Stimulated activated naive CD8-positive, alpha-beta T cell treated with anti-CD3 and anti-CD28 coated beads, Interleukin-15, amount 100 ng/mL, for 72 hours (primary cell): ENCODE measurements around the gene TTLL11.

ENCODE experiments used
- ATAC-seq: fragments of 150-1000 bp; cut with Tn5 transposase; 2 replicates; pipeline ENCODE4 v1.10.0; 2021; ENCODE audit warnings: mild to moderate bottlenecking, moderate library complexity
- DNase-seq, 2 donors: peaks; one replicate each; pipeline ENCODE4 v3.0.0; 2021 to 2022
- H3K27ac Mint-ChIP-seq, 2 donors: one replicate each; pipeline ENCODE4 v1.8.0; 2022; ENCODE audit warnings: mild to moderate bottlenecking in 2 of 2, mixed read lengths in 2 of 2, moderate library complexity in 2 of 2
- H3K27me3 Mint-ChIP-seq: one replicate; pipeline ENCODE4 v1.8.0; 2022; ENCODE audit warnings: mixed read lengths
- H3K4me1 Mint-ChIP-seq: one replicate; pipeline ENCODE4 v1.8.0; 2022; ENCODE audit warnings: mild to moderate bottlenecking, mixed read lengths
- H3K4me3 Mint-ChIP-seq, 2 donors: one replicate each; pipeline ENCODE4 v1.8.0; 2022; ENCODE audit warnings: mild to moderate bottlenecking in 2 of 2, mixed read lengths in 2 of 2, moderate library complexity in 1 of 2
- H3K9me3 Mint-ChIP-seq, 2 donors: one replicate each; pipeline ENCODE4 v1.8.0; 2022; ENCODE audit warnings: mixed read lengths in 2 of 2

TTLL11 gene

DNA sequence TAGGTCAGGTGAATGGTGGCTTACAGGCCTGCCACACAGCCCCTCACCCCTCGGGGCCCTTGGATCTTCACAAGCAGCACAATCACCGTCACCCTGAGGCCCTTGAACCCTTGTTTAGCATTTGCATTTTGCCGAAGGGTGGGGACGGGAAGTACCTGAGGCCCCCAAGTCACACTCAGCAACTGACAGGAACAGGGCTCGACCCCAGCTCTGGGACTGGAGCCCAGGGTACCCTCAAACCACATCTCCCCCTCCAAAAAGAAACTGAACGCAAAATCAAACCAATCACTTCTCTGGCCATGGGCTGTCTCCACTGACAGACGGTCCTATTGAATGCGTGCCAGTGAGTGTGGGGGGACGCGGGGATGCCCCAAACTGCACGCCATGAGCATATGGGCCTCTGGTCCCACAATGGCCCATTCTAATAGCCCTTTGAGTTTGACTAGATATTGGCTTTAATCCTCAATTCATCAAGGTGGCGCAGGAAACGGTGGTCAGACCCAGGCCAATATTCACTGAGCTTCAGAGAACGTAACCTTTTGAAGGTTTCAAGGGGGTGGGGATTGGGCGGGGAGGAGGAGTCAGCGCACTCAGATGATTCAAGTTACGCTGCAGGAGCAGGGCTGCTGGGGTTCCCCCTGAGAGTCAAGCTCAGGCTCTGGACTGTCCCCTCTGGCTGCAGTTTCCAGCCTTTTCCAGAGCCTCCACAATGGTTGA, 265.7 kb downstream of the TTLL11 start:
- DNase-seq (no peak), ATAC-seq (no peak)
- Mint-ChIP-seq H3K4me1 (no peaks in the 10 kb centered on the region), H3K9me3 (no peaks in the 10 kb centered on the region), H3K4me3 (no peak overlapping the region), H3K27ac (no peak overlapping the region), H3K27me3 (no peaks in the 10 kb centered on the region)

DNA sequence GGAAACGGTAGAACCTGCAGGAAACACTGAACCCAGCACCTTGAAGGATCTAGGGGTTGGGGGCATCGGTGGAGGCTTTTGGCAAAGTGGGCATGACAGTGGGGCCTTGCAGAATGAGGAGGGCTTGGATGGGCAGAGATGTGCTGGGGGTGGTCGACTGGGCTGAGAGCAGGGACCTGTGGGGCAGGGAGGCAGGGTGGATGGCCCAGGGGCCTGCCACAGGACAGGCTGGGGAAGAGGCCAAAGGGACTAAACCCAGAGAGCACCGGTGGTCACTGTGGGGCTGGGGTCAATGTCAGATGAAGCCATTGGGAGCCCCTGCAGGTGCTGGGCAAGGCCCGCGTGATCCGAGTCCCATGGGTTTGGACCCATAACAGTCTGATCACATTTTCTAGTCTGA, 266.4 kb downstream of the TTLL11 start:
- no peak for DNase-seq
- no peak for ATAC-seq
- no peak overlapping the region for H3K27ac Mint-ChIP-seq
- no peak overlapping the region for H3K4me3 Mint-ChIP-seq
- no peaks in the 10 kb centered on the region for H3K27me3 Mint-ChIP-seq
- no peaks in the 10 kb centered on the region for H3K9me3 Mint-ChIP-seq
- H3K4me1 Mint-ChIP-seq, result no peaks in the 10 kb centered on the region

DNA sequence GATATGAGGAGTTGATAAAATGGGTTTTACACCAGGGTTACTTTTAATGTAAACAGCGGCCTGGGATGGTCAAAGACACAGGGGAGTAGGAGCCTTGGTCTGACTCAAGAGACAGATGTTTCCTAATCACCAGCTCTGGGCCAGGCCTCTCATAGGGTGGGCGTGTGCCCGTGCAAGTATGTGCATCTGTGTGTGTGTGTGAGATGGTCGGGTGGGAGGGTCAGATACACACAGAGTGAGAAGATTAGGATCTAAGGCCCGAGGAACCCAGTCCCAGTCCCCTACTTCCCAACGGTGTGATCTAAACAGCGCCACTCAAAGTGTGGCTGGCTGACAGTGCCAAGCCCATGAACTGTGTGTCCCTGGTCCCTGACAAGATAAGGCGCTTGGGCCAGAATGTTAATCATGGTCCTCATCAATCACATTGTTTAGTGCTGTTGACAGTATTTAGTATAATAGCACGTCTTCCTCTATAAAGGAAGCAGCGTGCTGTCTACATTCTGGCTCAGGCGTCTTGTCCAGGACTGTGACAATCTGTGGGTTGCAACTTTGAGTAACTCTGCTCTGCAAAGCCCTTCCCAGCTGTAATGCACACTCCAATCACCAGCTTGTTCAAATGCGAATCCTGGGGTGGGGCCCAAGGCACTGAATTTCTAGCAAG, 267.9 kb downstream of the TTLL11 start:
- H3K4me3 Mint-ChIP-seq, result no peak overlapping the region
- DNase-seq (no peak), ATAC-seq (no peak)
- H3K4me1 Mint-ChIP-seq, result no peaks in the 10 kb centered on the region
- H3K27me3 Mint-ChIP-seq, result no peaks in the 10 kb centered on the region
- H3K9me3 Mint-ChIP-seq, result no peaks in the 10 kb centered on the region
- no peak overlapping the region for H3K27ac Mint-ChIP-seq

DNA sequence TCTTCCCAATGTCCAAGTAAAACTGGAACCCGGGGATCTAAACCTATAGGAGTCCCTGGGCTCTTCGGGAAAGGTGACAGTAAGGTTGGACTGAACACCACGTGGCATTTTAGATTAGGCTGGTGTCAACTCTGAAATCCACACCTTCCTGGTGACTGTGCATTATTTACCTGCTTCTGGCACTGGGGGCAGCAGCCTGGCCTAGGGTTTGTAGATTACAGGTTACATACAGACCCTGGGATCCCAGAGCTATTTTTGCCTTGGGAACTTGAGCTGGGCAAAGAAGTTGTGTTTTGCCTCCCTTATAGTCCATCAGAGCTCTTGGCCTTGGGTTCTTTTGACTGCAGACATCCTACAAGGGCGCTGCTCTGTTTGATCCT, 268.5 kb downstream of the TTLL11 start:
- H3K9me3 Mint-ChIP-seq, result no peaks in the 10 kb centered on the region
- H3K4me3 Mint-ChIP-seq, result no peak overlapping the region
- H3K4me1 Mint-ChIP-seq, result no peaks in the 10 kb centered on the region
- H3K27me3 Mint-ChIP-seq, result no peaks in the 10 kb centered on the region
- H3K27ac Mint-ChIP-seq, result no peak overlapping the region
- DNase-seq (no peak), ATAC-seq (no peak)

DNA sequence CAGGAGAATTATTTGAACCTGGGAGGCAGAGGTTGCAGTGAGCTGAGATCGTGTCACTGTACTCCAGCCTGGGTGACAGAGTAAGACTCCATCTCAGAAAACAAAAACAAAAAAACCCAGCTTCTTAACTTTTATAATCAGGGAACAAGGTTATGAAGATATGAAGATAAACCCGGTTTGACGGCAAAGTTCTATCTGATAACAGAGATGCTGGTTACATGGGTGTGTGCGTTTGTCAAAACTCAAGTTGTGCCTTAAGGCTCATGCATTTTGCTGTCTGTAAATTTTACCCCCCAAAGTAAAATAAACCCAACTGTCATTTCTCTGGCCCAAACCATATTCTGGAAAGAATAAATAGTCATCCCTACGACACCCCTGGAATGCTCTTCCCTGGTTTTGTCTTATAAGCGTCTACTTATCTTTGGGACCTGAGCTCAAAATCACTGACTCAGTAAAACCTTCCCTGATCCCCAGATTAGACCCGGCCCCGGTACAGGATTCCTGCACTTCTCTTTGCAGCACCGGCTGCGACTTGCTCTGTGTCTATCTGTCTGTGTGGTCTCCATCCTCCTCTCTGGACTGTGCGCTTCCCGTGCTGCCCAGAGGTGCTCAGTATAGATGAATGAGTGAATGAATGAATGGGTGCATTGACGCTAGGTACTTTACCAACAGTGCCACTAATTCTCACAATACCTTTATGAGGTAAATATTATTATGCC, 269.5 kb downstream of the TTLL11 start:
- H3K4me3 Mint-ChIP-seq, result no peak overlapping the region
- no peak for DNase-seq
- ATAC-seq, result no peak

DNA sequence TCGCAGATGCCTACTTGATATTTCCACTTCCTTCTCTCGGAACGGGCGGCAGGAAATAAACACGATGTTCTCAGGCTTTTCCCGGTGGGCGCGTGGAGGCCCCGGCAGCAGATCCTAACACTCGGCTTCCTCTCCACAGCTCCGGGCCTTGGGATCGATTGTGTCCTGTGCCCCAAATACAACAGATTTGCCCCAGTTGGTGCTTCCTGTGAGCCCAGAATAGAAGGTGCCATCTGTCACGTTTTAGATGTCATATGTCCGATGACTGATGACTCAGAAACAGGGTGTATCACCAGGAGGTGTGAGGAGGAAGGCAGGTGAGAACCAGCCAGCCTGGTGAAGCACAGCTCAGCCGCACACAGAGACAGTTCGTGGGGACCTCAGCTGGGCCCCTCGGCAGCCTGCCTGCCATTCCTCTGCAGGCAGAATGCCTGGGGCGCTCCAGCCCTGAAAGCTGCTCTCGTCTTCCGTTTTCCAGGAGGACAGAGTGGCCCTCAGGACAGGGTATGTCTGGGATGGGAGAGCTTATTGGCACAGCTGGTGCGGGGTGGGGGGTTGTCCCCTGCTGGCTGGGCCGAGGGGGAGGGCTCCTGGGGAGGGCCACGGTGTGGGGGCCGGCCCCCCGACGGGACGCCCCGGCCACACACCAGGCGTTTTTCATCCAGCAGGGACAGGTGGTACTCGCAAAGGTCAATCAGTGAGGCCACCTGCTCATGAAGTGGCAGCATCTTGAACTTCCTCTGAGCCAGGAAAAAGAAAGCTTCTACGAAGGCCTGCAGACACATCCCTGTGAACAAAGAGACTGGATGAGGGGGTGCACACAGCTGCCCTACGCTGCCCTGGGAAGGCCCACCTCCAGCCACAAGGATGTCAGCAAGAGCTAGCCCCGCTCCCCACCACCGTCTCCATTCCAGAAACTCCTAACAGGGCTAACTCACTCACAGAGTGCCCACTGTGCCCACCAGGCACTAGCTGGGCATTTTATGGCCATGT, 270.7 kb downstream of the TTLL11 start:
- ATAC-seq (peak; percentile 55), DNase-seq (no peak)
- H3K4me1 Mint-ChIP-seq, result no peaks in the 10 kb centered on the region
- H3K27me3 Mint-ChIP-seq, result no peaks in the 10 kb centered on the region
- peak overlapping the region in 1 of 2 donors; percentile 71 for H3K27ac Mint-ChIP-seq
- no peak overlapping the region for H3K4me3 Mint-ChIP-seq
- no peaks in the 10 kb centered on the region for H3K9me3 Mint-ChIP-seq

More for the DNA sequence above, 269.5 kb downstream of the TTLL11 start:
- Mint-ChIP-seq H3K4me1 (no peaks in the 10 kb centered on the region), H3K27me3 (no peaks in the 10 kb centered on the region), H3K9me3 (no peaks in the 10 kb centered on the region), H3K27ac (no peak overlapping the region)

DNA sequence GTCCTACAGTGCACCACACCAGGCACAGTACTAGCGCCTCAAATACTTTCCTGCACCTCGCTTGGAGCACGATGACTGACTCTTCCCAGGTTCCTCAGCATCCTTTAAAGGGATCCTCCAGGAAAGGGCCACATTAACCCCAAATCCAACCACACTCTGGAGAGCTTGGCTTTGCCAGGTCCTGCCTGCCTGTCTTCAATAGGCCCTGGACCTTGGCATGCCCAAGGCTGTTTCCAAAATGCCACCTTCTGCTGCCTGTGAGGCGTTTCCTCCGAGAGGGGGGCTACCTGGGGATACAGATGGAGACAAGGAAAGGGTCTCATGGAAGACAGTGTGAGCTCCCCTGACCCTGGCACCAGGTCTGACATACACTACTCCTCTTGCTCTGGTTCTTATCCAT, 271.8 kb downstream of the TTLL11 start:
- peak overlapping the region in 1 of 2 donors; percentile 34 for H3K27ac Mint-ChIP-seq

DNA sequence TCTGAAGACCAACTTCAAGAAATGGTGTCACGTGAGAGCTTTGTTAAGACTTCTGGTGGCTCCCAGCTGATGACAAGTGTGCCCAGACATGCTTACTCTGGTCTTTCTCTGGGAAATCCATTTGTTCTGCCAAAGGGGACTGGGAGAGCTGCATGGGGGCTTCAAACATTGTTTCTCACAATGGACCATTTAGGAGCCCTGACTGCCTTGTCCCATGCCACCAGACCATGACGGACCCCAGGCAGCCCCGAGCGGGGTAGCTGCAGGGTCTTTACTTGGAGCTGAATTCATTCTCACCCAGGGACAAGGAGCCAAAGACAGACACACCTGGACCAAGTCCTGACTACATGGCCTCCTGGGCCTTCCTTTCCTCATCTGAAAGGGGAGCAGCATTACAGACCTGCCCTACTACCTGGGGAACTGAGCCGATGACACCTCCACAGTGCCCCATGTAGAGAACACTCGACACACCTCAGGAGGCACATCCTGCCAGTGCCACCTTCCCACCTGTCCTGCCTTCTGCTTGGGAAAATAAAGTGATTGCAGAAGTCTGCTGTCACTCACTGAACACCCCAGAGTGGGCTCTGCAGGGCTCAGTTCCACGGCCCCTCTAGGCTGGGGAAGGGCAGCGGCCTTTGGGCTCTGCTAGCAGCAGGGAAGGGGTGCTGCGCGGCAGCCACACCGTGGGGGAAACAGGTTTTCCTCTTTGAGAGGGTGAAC, 272.7 kb downstream of the TTLL11 start:
- DNase-seq (no peak), ATAC-seq (no peak)
- H3K9me3 Mint-ChIP-seq, result no peaks in the 10 kb centered on the region
- H3K27me3 Mint-ChIP-seq, result no peaks in the 10 kb centered on the region
- H3K27ac Mint-ChIP-seq, result no peak overlapping the region
- H3K4me1 Mint-ChIP-seq, result no peaks in the 10 kb centered on the region
- no peak overlapping the region for H3K4me3 Mint-ChIP-seq

More for the DNA sequence above, 271.8 kb downstream of the TTLL11 start:
- H3K4me1 Mint-ChIP-seq, result no peaks in the 10 kb centered on the region
- H3K27me3 Mint-ChIP-seq, result no peaks in the 10 kb centered on the region
- no peaks in the 10 kb centered on the region for H3K9me3 Mint-ChIP-seq
- H3K4me3 Mint-ChIP-seq, result no peak overlapping the region
- ATAC-seq (no peak), DNase-seq (no peak)

DNA sequence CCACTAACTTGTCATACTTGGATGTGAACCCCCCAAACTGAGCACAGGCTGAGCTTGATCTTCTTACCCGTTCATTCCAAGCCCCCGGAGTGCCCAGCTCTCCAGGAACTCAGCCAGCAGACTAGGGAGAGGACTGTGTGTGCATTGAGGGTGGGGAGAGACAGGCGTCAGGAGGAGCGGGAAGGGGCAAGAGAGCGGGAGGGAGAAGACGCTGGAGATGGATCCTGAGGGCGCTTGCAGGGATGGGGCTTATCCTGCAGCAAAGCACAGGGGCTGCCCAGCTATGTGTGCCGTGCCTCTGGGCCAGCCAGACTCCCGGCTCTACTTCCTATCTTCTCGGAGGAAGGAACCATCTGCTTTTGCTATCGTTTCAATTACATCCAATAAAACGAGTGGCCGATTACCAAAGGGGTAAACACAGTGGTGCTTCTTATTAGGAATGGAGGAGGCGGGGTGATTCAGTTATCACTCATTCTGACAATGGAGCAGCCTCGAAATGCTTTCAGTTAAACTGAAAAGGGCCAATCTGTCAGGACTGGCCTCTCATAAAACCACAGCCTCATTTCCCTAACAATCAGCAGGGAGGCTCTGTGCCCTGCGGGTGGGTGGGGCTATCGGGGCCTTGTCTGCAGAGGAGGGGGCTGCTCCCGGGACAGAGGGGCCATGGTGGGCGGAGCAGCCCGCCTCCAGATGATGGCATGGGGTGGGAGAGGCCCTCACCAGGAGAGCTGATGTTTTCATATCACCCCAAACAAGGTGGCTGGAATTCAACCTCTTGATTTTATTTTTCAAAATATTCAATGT, 273.5 kb downstream of the TTLL11 start:
- Mint-ChIP-seq H3K4me1 (no peaks in the 10 kb centered on the region), H3K9me3 (no peaks in the 10 kb centered on the region), H3K27me3 (no peaks in the 10 kb centered on the region), H3K27ac (no peak overlapping the region), H3K4me3 (no peak overlapping the region)
- DNase-seq, result no peak
- no peak for ATAC-seq

DNA sequence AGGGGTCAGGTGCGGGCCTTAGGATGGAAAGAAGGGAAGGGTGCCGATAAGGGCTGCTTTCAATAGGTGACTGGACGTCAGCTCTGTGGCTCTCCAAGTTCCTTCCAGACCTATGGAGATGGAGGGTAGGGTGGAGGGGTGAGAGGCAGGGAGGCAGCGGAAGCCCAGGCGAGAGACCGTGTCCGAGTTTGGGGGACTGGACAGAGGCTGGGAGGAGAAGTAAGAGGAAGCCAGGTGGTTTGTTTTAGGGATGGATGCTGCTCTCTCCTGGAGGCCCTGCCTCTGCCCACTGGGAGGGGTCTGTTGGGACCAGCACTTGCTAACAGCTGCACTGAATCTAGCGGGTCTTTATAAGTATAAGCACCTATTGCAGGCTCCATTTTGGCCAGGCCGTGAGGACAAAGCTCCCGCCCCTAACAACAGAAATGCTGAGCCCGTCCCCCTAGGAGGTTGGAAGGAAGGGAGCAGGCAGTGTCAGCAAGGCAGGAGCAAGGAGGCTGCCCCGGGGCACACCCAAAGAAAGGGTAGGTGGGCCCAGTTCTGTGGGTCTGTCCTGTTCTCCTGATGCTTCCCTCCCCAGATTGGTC, 274.2 kb downstream of the TTLL11 start:
- no peaks in the 10 kb centered on the region for H3K27me3 Mint-ChIP-seq
- ATAC-seq (no peak), DNase-seq (no peak)
- H3K9me3 Mint-ChIP-seq, result no peaks in the 10 kb centered on the region
- no peak overlapping the region for H3K4me3 Mint-ChIP-seq
- no peaks in the 10 kb centered on the region for H3K4me1 Mint-ChIP-seq
- peak overlapping the region in 1 of 2 donors; percentile 75 for H3K27ac Mint-ChIP-seq

DNA sequence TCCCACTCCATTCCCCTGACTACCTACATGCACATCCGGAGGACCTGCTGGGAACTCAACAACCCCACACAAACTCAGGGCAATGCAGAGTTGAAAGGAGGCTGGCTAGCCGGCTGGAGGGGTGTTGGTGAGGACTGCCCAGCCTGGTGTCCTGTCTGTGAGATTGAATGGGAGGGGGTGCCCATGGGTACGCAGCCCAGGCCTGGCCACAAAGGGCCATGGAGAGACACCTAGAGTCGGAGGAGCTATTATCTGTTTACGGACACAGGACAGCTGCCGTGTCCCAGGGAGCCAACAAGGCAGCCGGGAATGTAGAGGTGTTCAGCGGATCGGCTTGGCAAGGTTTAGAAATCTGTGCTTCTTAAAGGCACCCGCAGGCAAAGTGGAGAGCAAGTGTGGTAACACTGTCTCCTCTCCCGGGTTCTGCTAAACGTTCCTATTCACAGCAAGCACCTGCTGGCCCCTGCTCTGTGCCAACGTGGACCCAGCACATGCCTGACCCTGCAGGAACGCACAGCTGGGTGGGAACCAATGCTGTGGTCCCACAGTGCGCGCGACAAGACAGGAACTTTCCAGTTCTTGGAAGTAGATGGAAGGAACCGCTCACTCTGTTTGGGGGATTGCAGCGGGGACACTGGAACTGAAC, 275.0 kb downstream of the TTLL11 start:
- ATAC-seq (peak; percentile 12), DNase-seq (no peak)
- Mint-ChIP-seq H3K4me3 (no peak overlapping the region), H3K4me1 (no peaks in the 10 kb centered on the region), H3K27ac (peak overlapping the region in 1 of 2 donors; percentile 92), H3K9me3 (no peaks in the 10 kb centered on the region), H3K27me3 (no peaks in the 10 kb centered on the region)

DNA sequence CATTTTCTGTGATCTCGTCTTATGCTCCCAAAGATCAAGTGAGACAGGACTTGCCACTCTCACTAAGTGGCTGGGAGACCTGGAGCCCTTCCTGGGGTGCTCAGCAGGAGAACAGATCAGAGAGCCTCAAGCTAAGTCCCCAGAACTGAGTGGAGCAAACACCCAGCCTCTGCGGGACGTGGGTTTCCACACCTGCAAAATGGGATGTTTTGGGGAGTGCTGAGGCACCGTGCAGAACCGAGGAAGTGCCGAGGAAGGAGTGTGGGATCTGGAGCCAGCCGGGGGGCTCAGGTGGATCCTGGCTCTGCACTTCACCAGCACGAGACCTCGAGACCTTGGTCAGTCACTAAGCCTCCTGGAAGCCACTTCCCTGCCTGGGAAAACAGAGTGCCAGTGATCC, 275.6 kb downstream of the TTLL11 start:
- ATAC-seq, result no peak
- no peaks in the 10 kb centered on the region for H3K4me1 Mint-ChIP-seq
- no peak overlapping the region for H3K4me3 Mint-ChIP-seq
- H3K27ac Mint-ChIP-seq, result no peak overlapping the region
- no peaks in the 10 kb centered on the region for H3K9me3 Mint-ChIP-seq
- DNase-seq, result no peak
- H3K27me3 Mint-ChIP-seq, result no peaks in the 10 kb centered on the region

DNA sequence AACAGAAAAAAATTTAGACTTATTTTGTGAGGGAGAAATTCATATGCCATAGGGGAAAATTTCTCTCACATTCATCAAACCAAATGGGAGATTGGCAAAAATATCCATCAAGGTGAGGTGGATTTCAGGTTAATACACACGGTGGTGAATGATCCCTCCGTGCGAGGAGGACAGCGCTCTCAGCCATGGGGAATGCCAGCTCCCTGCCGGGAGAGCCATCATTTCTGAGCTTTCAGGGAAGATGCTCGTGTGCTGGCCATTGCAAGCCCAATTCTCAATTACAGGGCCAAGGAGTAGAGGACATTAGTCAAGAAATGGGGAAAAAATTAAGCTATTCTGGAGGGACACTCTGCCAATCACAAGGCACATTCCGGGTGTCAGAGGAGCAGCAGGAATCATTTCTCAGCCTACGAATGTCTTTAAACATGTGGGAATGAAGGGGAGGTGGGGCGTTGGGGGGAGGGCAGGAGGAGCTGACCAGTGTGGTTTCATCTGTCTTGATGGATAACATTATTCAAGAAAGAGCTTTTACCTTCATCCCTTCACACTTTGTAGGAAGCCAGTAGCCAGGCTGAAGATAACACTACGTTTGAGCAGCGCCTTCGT, 276.2 kb downstream of the TTLL11 start:
- no peaks in the 10 kb centered on the region for H3K4me1 Mint-ChIP-seq
- no peaks in the 10 kb centered on the region for H3K9me3 Mint-ChIP-seq
- H3K4me3 Mint-ChIP-seq, result no peak overlapping the region
- ATAC-seq (no peak), DNase-seq (no peak)
- no peak overlapping the region for H3K27ac Mint-ChIP-seq
- H3K27me3 Mint-ChIP-seq, result no peaks in the 10 kb centered on the region
